T1000 (cell line): ENCODE measurements around the gene DVL2.
A peak's percentile ranks its signal among the peaks of the same experiment; 100 is the strongest.
"Not testable (repeated sequence)": the region's sequence is repeated elsewhere in the genome, so short reads cannot be mapped to it uniquely, and the experiment has no call there.

Experiments used
- DNase-seq: peaks from one replicate; lab custom pipeline; 2025; ENCODE audit warnings: mixed read lengths; lab: John Stamatoyannopoulos, UW

The DVL2 gene

GRCh38 chr17:7256766-7257456 is 22.6 kb upstream of the DVL2 start:
- no peak for DNase-seq

GRCh38 chr17:7254511-7254910 is 20.2 kb upstream of the DVL2 start:
- no peak for DNase-seq

GRCh38 chr17:7253082-7253481 is 18.8 kb upstream of the DVL2 start:
- no peak for DNase-seq

- DNase-seq = peak; percentile 90
Observed at GRCh38 chr17:7252176-7253043, 18.1 kb upstream of the DVL2 start, which contains the start of gene ELP5. Gene ELP5 (plus strand): TSS chr17:7252215. CDS start chr17:7252551, 336 bp downstream.

GRCh38 chr17:7251661-7252175 is 17.4 kb upstream of the DVL2 start, which contains the start of gene CTDNEP1:
Gene CTDNEP1 (minus strand): TSS chr17:7251734. CDS start chr17:7251296, 438 bp downstream.
- DNase-seq = peak; percentile 97

GRCh38 chr17:7250695-7251627 is 16.6 kb upstream of the DVL2 start:
- no peak for DNase-seq

GRCh38 chr17:7249830-7250229 is 15.5 kb upstream of the DVL2 start:
- DNase-seq = no peak

- no peak for DNase-seq
Observed at GRCh38 chr17:7249214-7249613, 14.9 kb upstream of the DVL2 start.

GRCh38 chr17:7248796-7249195 is 14.5 kb upstream of the DVL2 start:
- no peak for DNase-seq

- no peak for DNase-seq
Observed at GRCh38 chr17:7246779-7247178, 12.5 kb upstream of the DVL2 start.

GRCh38 chr17:7243838-7244237 is 9.5 kb upstream of the DVL2 start:
- DNase-seq = not testable (repeated sequence)

GRCh38 chr17:7243453-7243729 is 9.1 kb upstream of the DVL2 start:
- no peak for DNase-seq

- peak; percentile 87 for DNase-seq
Observed at GRCh38 chr17:7242717-7243452, 8.6 kb upstream of the DVL2 start.

GRCh38 chr17:7241783-7242716 is 7.7 kb upstream of the DVL2 start, which contains the start of gene GABARAP:
Gene GABARAP (minus strand): TSS chr17:7242449. CDS start chr17:7242330, 119 bp downstream.
- DNase-seq = peak; percentile 86

GRCh38 chr17:7241090-7241733 is 6.9 kb upstream of the DVL2 start:
- DNase-seq = no peak

- DNase-seq = no peak
Observed at GRCh38 chr17:7240375-7240774, 6.1 kb upstream of the DVL2 start.

GRCh38 chr17:7239091-7240027 is 5.0 kb upstream of the DVL2 start, which contains the start of gene PHF23:
Gene PHF23 (minus strand): TSS chr17:7239457. CDS start chr17:7239279, 178 bp downstream.
- DNase-seq = peak; percentile 98

- DNase-seq = no peak
Observed at GRCh38 chr17:7238420-7239090, 4.2 kb upstream of the DVL2 start.
